ENCODE measurements around the gene ADGRL1. TPM values are rescaled to one million over a fixed set of nuclear protein-coding genes. Genes with fewer than 3 reads are reported as not detected.

The ADGRL1 gene
- total and polyA plus RNA-seq, 2 of the 8 experiments (the other 6 are each of a cell fraction or from before 2014, with no cell fraction given), result 95.6 to 112 TPM

DNA sequence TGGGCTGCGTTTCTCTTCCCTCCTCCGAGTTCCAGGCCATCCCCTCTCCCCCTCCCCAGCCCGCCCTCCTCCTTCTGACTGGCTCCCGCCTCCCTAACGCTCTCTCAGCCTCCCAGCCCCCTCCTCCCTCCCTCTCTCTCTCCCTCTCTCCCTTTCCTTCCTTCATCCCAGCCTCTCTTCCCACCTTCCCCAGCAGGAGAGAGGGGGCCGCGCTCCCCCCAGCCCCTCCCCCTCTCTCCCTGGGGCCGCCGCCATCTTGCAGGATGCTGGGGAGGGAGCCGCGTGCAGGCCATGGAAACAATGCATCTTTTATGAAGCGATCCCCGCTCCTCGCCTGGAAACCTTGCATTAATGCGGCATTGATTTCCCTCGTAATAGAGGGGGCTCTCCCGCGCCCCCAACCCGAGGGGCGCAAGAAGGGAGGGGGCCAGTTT is 42.6 kb upstream of the ADGRL1 start (continued):
- TF ChIP-seq MAX (IDR thresholded peaks at IDR 0.05) (peak; percentile 83; the same call in 1 of the 2 replicates), NRF1 (IDR thresholded peaks at IDR 0.05; ENCODE audit: low read depth, low read length) (no peak), GABPA (IDR thresholded peaks at IDR 0.05; ENCODE audit: borderline replicate concordance, insufficient read depth, low read length) (no peak), CTBP2 (IDR thresholded peaks at IDR 0.05; ENCODE audit: borderline replicate concordance, insufficient read depth, insufficient read length, low read length) (peak; percentile 85), YY1 (IDR thresholded peaks at IDR 0.05; ENCODE audit: low read depth, low read length) (peak; percentile 95), ASH2L (IDR thresholded peaks at IDR 0.05; ENCODE audit: low read length) (peak; percentile 74), RBBP5 (IDR thresholded peaks at IDR 0.05; ENCODE audit: borderline replicate concordance, low read depth, low read length) (peak; percentile 54; the same call in 1 of the 2 replicates), CREB1 (IDR thresholded peaks at IDR 0.05) (0 out of 2 replicates have a peak, but pooled peaks have one; percentile 21), KDM4A (IDR thresholded peaks at IDR 0.05; ENCODE audit: low read depth, low read length, severe bottlenecking) (no peak), SIN3A (conservative IDR thresholded peaks at IDR 0.05 in 1 of 2, IDR thresholded peaks at IDR 0.05 in 1 of 2; ENCODE audit: low read depth in 1 of 2, low read length in 2 of 2) (no peak), PHF8 (conservative IDR thresholded peaks at IDR 0.05; ENCODE audit: low read depth, low read length) (0 out of 2 replicates have a peak, but pooled peaks have one; percentile 50)
